Hepatocyte (in vitro differentiated cells): ENCODE data around the gene SALL1.

Experiments
- CTCF ChIP-seq: fragments of 200-600 bp; sonication (generic); IDR thresholded peaks from 2 replicates; pipeline ENCODE4 v1.5.1; 2016; ENCODE audit warnings: antibody characterized with exemption, mild to moderate bottlenecking; ENCODE audit not compliant: poor library complexity
- EZH2 ChIP-seq: fragments of 200-600 bp; sonication (generic); IDR thresholded peaks from 2 replicates; pipeline ENCODE4 v1.6.1; 2016; ENCODE audit warnings: antibody characterized with exemption, mild to moderate bottlenecking, borderline replicate concordance

- TF ChIP-seq CTCF, result no peak
- TF ChIP-seq EZH2, result no peak
These were observed 38.7 kb downstream of the SALL1 start for GRCh38 chr16:51112323-51112722.
